Activated T-helper 17 cell treated with anti-CD3 and anti-CD28 coated beads, Interleukin-2, amount 50 U/mL, for 72 hours (primary cell): Measurements from ENCODE around the gene ZNF444. TPM values are rescaled to one million over a fixed set of nuclear protein-coding genes. Genes with fewer than 3 reads are reported as not detected.
A peak's percentile ranks its signal among the peaks of the same experiment; 100 is the strongest.
"Not testable (repeated sequence)": the region's sequence is repeated elsewhere in the genome, so short reads cannot be mapped to it uniquely, and the experiment has no call there.

ENCODE experiments used
- ATAC-seq: fragments of 150-1000 bp; cut with Tn5 transposase; replicated peaks from 2 replicates; pipeline ENCODE4 v1.10.0; 2021; ENCODE audit warnings: mild to moderate bottlenecking, moderate library complexity
- H3K27ac Mint-ChIP-seq: one replicate; pipeline ENCODE4 v1.8.0; 2022; ENCODE audit warnings: mixed read lengths
- H3K27me3 Mint-ChIP-seq: one replicate; pipeline ENCODE4 v1.8.0; 2022; ENCODE audit warnings: mixed read lengths
- H3K36me3 Mint-ChIP-seq: one replicate; pipeline ENCODE4 v1.8.0; 2022; ENCODE audit warnings: low read depth, mild to moderate bottlenecking, mixed read lengths
- H3K4me1 Mint-ChIP-seq: one replicate; pipeline ENCODE4 v1.8.0; 2022; ENCODE audit warnings: mixed read lengths
- H3K4me3 Mint-ChIP-seq: one replicate; pipeline ENCODE4 v1.8.0; 2022; ENCODE audit warnings: mild to moderate bottlenecking, mixed read lengths
- H3K9me3 Mint-ChIP-seq: one replicate; pipeline ENCODE4 v1.8.0; 2022; ENCODE audit warnings: mixed read lengths
- total RNA-seq, 2 donors: library from RNA; stranded (reverse); gene quantifications; one replicate each; pipeline ENCODE4 v1.2.3, GENCODE V29; 2022

Gene ZNF444
- 10 to 100 TPM; 22.8 to 29.2 TPM for total RNA-seq

- Mint-ChIP-seq H3K4me1 (peaks cover 21% of the 10 kb centered on the region), H3K9me3 (no peaks in the 10 kb centered on the region), H3K27me3 (no peaks in the 10 kb centered on the region), H3K36me3 (peaks cover 5% of the 10 kb centered on the region), H3K27ac (peak within 1 kb of the TSS; percentile 98), H3K4me3 (peak within 1 kb of the TSS; percentile 98)
- peak; percentile 92 for ATAC-seq
Measured at GRCh38 chr19:56140583-56141416, at the start of gene ZNF444. Gene ZNF444 (plus strand): TSS chr19:56141287. CDS start chr19:56146912, 5,625 bp downstream.

DNA sequence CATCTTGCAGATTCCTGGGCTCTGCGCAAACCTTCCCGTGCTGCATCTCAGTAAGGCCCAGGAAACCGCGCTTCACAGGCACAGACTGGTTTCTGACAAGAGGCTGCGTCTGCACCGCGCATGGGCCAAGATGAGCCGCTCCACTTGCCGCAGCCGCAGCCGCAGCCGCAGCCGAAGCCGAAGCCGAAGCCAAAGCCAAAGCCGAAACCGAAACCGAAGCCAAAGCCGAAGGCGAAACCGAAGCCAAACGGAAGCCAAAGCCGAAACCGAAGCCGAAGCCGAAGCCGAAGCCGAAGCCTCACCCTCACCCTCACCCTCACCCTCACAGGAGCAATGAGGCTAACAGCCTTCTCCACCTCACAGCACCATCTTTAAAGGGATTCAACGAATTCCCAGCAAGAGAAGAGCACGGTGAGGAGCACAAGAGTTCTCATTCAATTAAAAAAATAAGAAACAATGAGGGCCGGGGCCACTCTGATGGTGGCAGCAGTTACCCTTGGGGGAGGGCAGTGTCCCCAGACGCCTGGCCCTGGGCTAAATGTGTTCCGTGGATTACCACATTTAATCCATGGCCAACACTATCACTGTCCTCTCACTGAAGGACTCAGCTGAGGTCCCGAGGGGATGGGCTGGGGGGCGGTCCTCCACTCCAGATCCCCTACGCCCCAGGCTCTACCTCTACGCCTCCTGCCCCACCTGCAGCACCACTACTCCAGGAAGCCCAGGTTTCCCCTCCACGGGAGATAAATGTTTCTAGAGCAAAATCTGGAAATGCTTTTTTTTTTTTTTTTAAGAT is 49.1 kb upstream of the ZNF444 start:
- ATAC-seq, result no peak
- no peak overlapping the region for H3K4me3 Mint-ChIP-seq
- H3K27ac Mint-ChIP-seq, result no peak overlapping the region
- no peaks in the 10 kb centered on the region for H3K27me3 Mint-ChIP-seq
- H3K9me3 Mint-ChIP-seq, result no peaks in the 10 kb centered on the region
- H3K4me1 Mint-ChIP-seq, result peaks cover 13% of the 10 kb centered on the region
- H3K36me3 Mint-ChIP-seq, result peaks cover 66% of the 10 kb centered on the region

GRCh38 chr19:56092685-56093631 is 48.1 kb upstream of the ZNF444 start:
- H3K4me3 Mint-ChIP-seq, result no peak overlapping the region
- no peak overlapping the region for H3K27ac Mint-ChIP-seq
- ATAC-seq, result no peak
- H3K36me3 Mint-ChIP-seq, result peaks cover 69% of the 10 kb centered on the region
- no peaks in the 10 kb centered on the region for H3K27me3 Mint-ChIP-seq
- H3K4me1 Mint-ChIP-seq, result peaks cover 13% of the 10 kb centered on the region
- no peaks in the 10 kb centered on the region for H3K9me3 Mint-ChIP-seq

- no peak overlapping the region for H3K4me3 Mint-ChIP-seq
- no peaks in the 10 kb centered on the region for H3K27me3 Mint-ChIP-seq
- no peaks in the 10 kb centered on the region for H3K9me3 Mint-ChIP-seq
- H3K4me1 Mint-ChIP-seq, result peaks cover 13% of the 10 kb centered on the region
- peaks cover 60% of the 10 kb centered on the region for H3K36me3 Mint-ChIP-seq
- H3K27ac Mint-ChIP-seq, result no peak overlapping the region
- no peak for ATAC-seq
Measured at GRCh38 chr19:56094449-56094848, 46.6 kb upstream of the ZNF444 start.

DNA sequence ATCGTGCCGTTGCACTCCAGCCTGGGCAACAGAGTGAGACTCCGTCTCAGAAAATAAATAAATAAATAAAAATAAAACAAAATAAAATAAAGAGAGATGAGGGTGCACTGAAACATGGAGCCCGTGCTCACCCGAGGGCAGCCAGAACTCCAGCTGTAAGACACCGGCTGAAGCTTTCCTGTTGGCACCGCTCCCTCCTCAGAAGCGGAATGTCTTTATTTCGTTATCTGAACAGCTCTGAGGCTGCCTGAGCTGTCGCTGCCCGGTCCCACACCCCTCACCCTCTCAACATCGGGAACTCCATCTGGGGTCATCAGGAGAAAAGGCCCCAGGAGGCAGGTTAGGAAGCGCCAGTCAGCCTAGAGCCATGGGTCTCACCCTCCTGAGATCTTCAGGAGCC is 44.4 kb upstream of the ZNF444 start:
- Mint-ChIP-seq H3K4me3 (no peak overlapping the region), H3K4me1 (peaks cover 7% of the 10 kb centered on the region), H3K27ac (no peak overlapping the region), H3K27me3 (no peaks in the 10 kb centered on the region), H3K9me3 (no peaks in the 10 kb centered on the region), H3K36me3 (peaks cover 56% of the 10 kb centered on the region)
- ATAC-seq, result no peak

DNA sequence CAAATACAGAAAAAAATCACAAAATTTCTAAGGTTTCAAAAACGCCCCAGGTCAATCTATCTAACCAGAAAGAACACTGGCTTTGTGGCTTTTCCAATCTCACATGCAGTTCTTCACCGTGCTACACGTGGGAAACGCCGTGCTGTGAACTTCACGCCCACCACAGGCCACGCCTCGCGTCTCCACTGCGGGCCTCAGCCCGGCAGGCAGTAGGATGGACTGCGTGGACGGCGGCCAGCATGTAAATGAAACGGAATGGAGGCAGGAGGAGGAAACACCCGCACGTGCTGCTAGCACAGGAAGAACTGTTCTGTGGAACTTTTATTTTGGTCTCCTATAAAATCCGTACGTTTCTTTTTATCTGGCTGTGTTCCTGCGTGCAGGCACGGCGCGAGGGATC is 43.8 kb upstream of the ZNF444 start:
- H3K36me3 Mint-ChIP-seq, result peaks cover 60% of the 10 kb centered on the region
- H3K27ac Mint-ChIP-seq, result no peak overlapping the region
- H3K4me1 Mint-ChIP-seq, result peaks cover 7% of the 10 kb centered on the region
- H3K4me3 Mint-ChIP-seq, result no peak overlapping the region
- no peak for ATAC-seq
- no peaks in the 10 kb centered on the region for H3K9me3 Mint-ChIP-seq
- no peaks in the 10 kb centered on the region for H3K27me3 Mint-ChIP-seq

DNA sequence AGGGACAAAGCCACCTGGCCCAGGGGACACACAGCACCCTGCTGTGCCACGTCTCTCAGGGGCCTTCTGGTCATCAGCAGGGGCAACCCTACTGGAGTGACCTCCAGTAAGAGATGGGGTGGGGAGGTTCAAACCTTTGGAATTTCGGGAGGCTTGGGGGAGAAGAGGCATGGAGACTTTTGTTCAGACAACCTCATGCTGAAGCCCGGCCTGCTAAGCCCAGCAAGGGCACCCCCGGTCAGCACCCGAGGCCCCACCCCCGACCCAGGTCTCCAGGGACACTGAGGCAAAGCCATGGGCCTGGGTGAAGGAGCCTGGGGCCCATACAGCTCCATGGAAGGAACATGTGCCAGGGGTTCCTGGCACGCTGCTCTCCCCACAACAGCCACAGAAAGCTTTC is 43.3 kb upstream of the ZNF444 start:
- no peaks in the 10 kb centered on the region for H3K9me3 Mint-ChIP-seq
- peaks cover 4% of the 10 kb centered on the region for H3K4me1 Mint-ChIP-seq
- H3K27me3 Mint-ChIP-seq, result no peaks in the 10 kb centered on the region
- H3K4me3 Mint-ChIP-seq, result no peak overlapping the region
- ATAC-seq, result no peak
- H3K27ac Mint-ChIP-seq, result no peak overlapping the region
- peaks cover 59% of the 10 kb centered on the region for H3K36me3 Mint-ChIP-seq

GRCh38 chr19:56098237-56098636 is 42.9 kb upstream of the ZNF444 start:
- H3K27me3 Mint-ChIP-seq, H3K9me3 Mint-ChIP-seq, H3K4me1 Mint-ChIP-seq, ATAC-seq, H3K4me3 Mint-ChIP-seq, H3K27ac Mint-ChIP-seq: not testable (repeated sequence)
- peaks cover 54% of the 10 kb centered on the region for H3K36me3 Mint-ChIP-seq

DNA sequence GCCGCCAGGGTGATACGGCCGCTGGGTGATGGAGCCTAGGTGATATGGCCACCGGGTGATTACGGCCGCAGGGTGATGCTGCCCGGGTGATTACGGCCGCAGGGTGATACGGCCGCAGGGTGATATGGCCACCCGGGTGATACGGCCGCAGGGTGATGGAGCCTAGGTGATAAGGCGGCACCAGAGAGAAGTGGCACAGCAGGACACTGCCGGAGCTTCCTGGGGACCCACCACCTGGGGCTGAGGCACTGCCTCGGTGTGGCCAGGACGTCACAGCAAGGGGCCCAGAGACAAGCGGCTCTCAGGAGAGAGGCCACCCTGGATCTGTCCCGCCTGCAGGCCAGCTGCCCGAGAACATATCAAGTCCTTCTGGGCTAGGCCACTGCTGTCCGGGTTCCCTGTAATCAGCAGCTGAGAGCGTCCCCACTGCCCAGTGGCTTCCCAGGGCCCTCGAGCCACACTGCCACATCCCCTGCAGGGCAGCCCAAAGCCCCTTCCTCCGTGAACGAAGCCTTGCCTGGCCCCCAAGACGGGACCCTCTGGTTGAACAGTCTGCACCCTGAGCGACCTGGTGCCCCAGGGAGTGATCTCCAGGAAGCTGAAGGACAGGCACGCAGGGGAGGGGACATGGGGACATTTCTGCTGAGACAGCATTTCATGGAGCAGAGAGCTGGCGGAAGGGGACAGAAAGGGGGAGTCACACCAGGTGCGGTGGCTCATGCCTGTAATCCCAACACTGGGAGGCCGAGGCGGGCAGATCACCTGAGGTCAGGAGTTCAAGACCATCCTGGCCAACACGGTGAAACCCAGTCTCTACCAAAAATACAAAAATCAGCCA is 42.1 kb upstream of the ZNF444 start:
- Mint-ChIP-seq H3K27ac (no peak overlapping the region), H3K27me3 (no peaks in the 10 kb centered on the region), H3K36me3 (peaks cover 48% of the 10 kb centered on the region), H3K4me1 (no peaks in the 10 kb centered on the region), H3K9me3 (no peaks in the 10 kb centered on the region), H3K4me3 (no peak overlapping the region)
- ATAC-seq, result no peak

DNA sequence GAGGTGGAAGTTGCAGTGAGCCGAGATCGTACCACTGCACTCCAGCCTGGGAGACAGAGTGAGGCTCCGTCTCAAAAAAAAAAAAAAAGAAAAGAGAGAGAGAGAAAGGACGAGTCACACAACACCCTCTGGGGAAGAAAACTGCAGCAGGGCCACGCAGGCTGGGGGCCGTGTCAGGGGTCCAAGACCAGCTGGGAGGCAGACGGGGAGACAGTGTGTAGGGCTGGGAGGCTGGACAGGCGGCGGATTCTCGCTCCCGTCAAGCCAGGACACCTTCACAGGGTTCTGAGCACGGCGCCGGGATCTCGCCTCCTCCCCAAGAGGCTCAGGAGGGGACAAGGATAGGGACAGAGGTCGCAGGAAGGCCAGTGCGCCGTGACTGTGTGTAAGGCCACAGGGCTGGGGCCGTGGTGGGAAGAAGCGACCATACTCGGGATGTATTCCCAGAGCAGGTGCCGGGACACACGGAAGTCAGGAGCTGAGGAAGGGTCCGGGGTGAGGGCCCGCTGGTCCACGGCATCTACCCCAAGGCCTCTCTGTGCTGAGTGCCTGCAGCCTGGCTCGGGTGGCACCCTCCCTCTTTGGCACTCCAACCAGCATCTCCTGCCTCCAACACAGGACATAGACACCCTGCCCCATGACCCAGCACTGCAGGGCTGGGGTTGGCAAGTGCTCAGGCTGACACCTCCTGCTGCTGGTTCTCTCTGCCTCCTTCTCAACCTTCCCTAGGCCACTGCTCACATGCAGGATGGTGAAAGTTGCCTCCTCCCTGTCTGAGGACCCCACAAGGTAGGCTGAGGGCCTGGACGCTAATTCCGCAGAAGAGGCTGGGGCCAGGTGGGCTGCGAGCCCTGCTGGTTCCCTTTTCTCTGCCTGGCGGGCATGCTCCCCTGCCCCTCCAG is 41.2 kb upstream of the ZNF444 start:
- no peak for ATAC-seq
- no peak overlapping the region for H3K27ac Mint-ChIP-seq
- peaks cover 40% of the 10 kb centered on the region for H3K36me3 Mint-ChIP-seq

GRCh38 chr19:56101095-56101494 is 40.0 kb upstream of the ZNF444 start:
- H3K27ac Mint-ChIP-seq, result no peak overlapping the region
- no peak overlapping the region for H3K4me3 Mint-ChIP-seq
- H3K9me3 Mint-ChIP-seq, result no peaks in the 10 kb centered on the region

More for the DNA sequence above, 41.2 kb upstream of the ZNF444 start:
- Mint-ChIP-seq H3K4me1 (no peaks in the 10 kb centered on the region), H3K27me3 (no peaks in the 10 kb centered on the region), H3K4me3 (no peak overlapping the region), H3K9me3 (no peaks in the 10 kb centered on the region)

DNA sequence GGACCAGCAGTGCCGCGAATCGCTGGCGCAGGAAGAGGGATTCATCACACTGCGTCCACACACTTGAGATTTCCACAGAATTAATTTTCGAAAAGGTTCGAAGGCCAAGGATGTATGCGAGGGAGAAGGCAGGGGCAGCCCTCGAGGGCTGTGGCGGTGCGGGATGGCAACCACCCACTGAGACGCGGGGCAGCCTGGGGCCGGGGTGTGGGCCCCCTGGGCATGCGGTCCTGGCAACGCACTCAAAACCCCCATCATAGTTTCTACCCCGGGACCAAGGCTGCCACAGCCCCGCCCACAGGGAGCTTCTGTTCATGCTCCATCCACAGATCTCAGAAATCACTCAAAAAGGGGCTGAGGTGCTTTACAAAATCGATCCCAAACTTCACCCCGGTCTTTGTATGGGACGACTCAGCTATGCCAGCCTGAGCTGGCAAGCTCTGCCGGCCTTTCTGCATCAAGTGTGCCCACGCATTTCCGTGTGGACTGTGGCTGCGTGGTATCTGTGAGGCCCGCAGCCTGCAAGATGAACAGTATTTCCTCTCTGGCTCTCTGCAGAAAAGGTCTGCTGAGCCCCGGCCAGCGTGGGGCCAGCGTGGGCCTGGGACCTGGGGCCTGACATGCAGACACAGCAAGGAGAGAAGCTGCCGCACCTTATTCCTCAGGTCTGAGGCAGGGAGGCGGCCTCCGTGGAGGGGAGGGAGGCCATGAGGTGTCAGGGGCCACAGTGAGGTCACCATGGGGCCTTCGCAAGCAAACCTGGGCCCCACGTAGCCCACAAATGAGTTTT is 39.1 kb upstream of the ZNF444 start:
- Mint-ChIP-seq H3K36me3 (peaks cover 28% of the 10 kb centered on the region), H3K27me3 (no peaks in the 10 kb centered on the region), H3K4me3 (no peak overlapping the region), H3K9me3 (no peaks in the 10 kb centered on the region), H3K27ac (no peak overlapping the region), H3K4me1 (peaks cover 4% of the 10 kb centered on the region)
- ATAC-seq, result no peak

More at GRCh38 chr19:56101095-56101494, 40.0 kb upstream of the ZNF444 start:
- ATAC-seq, result no peak
- Mint-ChIP-seq H3K4me1 (peaks cover 2% of the 10 kb centered on the region), H3K36me3 (peaks cover 30% of the 10 kb centered on the region), H3K27me3 (no peaks in the 10 kb centered on the region)
